Colonic mucosa (tissue), 4 donors: ENCODE measurements around the gene AOX1. TPM values are rescaled to one million over a fixed set of nuclear protein-coding genes. Genes with fewer than 3 reads are reported as not detected.
"Not testable (repeated sequence)": the region's sequence is repeated elsewhere in the genome, so short reads cannot be mapped to it uniquely, and the experiment has no call there.

Experiments
- DNase-seq: peaks from one replicate; pipeline ENCODE4 v3.0.0-alpha.2; 2020
- H3K27ac ChIP-seq: fragments of 200-600 bp; one replicate; pipeline ENCODE4 v1.8.0; 2021
- H3K27me3 ChIP-seq: fragments of 200-600 bp; one replicate; pipeline ENCODE4 v1.8.0; 2021
- H3K36me3 ChIP-seq: fragments of 200-600 bp; one replicate; pipeline ENCODE4 v1.8.0; 2021
- H3K4me1 ChIP-seq: fragments of 200-600 bp; one replicate; pipeline ENCODE4 v1.8.0; 2021; ENCODE audit warnings: mild to moderate bottlenecking
- H3K4me3 ChIP-seq: fragments of 200-600 bp; one replicate; pipeline ENCODE4 v1.8.0; 2021
- H3K9ac ChIP-seq, 2 donors: one replicate each; pipeline ENCODE4 v1.7.0; 2013; ENCODE audit warnings: control low read depth in 2 of 2, low read depth in 2 of 2, low read length in 2 of 2
- H3K9me3 ChIP-seq: fragments of 200-600 bp; one replicate; pipeline ENCODE4 v1.8.0; 2021
- intact Hi-C: fragments of 100-400 bp; cut with DNase I; formaldehyde crosslinking; loops from one replicate; pipeline ENCODE4 v1.14.1; 2022
- total RNA-seq, 2 donors: library from RNA; stranded (reverse); fragmentation: NEBNext Ultra II Directional in 1 of 2; extraction: Animal tissue kit (Norgen Biotek cat#: 25700) in 1 of 2; gene quantifications; one replicate each; pipeline ENCODE4 v1.2.1, GENCODE V29; 2021
- TF ChIP-seq, protein P1 (sequence below): fragments of 200-600 bp; IDR thresholded peaks from one replicate; pipeline ENCODE4 v1.8.0; 2022; ENCODE audit warnings: antibody characterized with exemption, mild to moderate bottlenecking
- donor health status: healthy.
- donor health status: DM: no; HTN: no; CAD: no.
- donor health status: DM: no; HTN: no; CAD: no.

Gene AOX1
- total RNA-seq, 2 donors from 2014 or later: 2.9 to 3.3 TPM

DNA sequence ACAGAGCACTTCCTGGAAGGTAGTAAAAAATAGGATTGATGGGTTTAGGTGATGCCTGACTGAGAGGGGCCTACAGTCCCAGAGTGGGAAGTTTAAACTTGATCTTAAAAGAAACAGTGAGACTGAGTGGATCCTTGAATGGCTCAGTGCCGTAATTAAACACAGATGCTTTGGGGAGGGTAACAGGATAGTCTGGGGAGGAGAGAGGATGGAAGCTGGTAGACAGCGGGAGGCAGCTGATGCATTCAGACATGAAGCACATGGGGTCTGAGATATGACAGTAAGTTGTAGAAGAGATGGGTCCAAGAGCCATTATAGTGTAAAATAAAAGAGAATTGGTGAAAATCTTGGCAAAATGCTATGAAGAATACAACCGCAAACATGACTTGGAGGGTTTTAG, 54.4 kb downstream of the AOX1 start:
- no peaks in the 10 kb centered on the region for H3K4me1 ChIP-seq
- no peak for DNase-seq
- no peak overlapping the region for H3K9ac ChIP-seq
- H3K9me3 ChIP-seq: no peaks in the 10 kb centered on the region
- H3K36me3 ChIP-seq: no peaks in the 10 kb centered on the region
- intact Hi-C loops: no loop called here
- no peak overlapping the region for H3K4me3 ChIP-seq
- TF ChIP-seq, protein P1, sequence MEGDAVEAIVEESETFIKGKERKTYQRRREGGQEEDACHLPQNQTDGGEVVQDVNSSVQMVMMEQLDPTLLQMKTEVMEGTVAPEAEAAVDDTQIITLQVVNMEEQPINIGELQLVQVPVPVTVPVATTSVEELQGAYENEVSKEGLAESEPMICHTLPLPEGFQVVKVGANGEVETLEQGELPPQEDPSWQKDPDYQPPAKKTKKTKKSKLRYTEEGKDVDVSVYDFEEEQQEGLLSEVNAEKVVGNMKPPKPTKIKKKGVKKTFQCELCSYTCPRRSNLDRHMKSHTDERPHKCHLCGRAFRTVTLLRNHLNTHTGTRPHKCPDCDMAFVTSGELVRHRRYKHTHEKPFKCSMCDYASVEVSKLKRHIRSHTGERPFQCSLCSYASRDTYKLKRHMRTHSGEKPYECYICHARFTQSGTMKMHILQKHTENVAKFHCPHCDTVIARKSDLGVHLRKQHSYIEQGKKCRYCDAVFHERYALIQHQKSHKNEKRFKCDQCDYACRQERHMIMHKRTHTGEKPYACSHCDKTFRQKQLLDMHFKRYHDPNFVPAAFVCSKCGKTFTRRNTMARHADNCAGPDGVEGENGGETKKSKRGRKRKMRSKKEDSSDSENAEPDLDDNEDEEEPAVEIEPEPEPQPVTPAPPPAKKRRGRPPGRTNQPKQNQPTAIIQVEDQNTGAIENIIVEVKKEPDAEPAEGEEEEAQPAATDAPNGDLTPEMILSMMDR: no peak
- no peak overlapping the region for H3K27ac ChIP-seq
- H3K27me3 ChIP-seq: no peaks in the 10 kb centered on the region

DNA sequence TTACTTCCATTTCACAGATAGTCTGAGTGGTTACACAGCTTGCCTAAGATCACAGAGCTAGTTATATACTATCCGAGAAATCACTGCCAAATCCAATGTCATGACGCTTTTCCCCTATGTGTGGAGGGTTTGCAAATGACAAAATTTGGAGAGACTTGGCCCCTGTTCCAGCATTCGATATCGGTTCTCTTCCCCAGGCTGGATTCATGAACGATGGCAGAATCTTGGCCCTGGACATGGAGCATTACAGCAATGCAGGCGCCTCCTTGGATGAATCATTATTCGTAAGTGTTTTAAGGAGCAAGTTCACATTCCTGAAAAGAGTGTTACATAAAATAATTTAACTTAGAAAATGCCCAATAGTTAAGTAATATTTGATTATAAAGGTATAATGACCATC, 55.1 kb downstream of the AOX1 start:
- TF ChIP-seq, protein P1: no peak
- Histone ChIP-seq H3K27ac (no peak overlapping the region), H3K9me3 (no peaks in the 10 kb centered on the region), H3K36me3 (no peaks in the 10 kb centered on the region), H3K4me3 (no peak overlapping the region), H3K27me3 (no peaks in the 10 kb centered on the region), H3K9ac (no peak overlapping the region), H3K4me1 (no peaks in the 10 kb centered on the region)
- intact Hi-C loops: no loop called here
- DNase-seq: no peak

GRCh38 chr2:200648518-200649281, 62.9 kb downstream of the AOX1 start:
- H3K27ac ChIP-seq, intact Hi-C loops, H3K4me1 ChIP-seq, H3K4me3 ChIP-seq, H3K9ac ChIP-seq, H3K36me3 ChIP-seq, H3K27me3 ChIP-seq, H3K9me3 ChIP-seq: not testable (repeated sequence)
- peak; percentile 68 for DNase-seq

- Histone ChIP-seq H3K9ac (no peak overlapping the region), H3K4me1 (no peaks in the 10 kb centered on the region), H3K27me3 (no peaks in the 10 kb centered on the region), H3K9me3 (no peaks in the 10 kb centered on the region), H3K4me3 (no peak overlapping the region), H3K36me3 (no peaks in the 10 kb centered on the region), H3K27ac (no peak overlapping the region)
- intact Hi-C loops: no loop called here
- no peak for DNase-seq
- TF ChIP-seq, protein P1: no peak
Measured at GRCh38 chr2:200649724-200650123, 63.9 kb downstream of the AOX1 start.

GRCh38 chr2:200650195-200650594, 64.4 kb downstream of the AOX1 start:
- H3K4me3 ChIP-seq: no peak overlapping the region
- DNase-seq: no peak
- H3K9me3 ChIP-seq: no peaks in the 10 kb centered on the region
- intact Hi-C loops: no loop called here
- no peaks in the 10 kb centered on the region for H3K4me1 ChIP-seq
- H3K9ac ChIP-seq: no peak overlapping the region
- H3K27ac ChIP-seq: no peak overlapping the region
- no peaks in the 10 kb centered on the region for H3K27me3 ChIP-seq
- TF ChIP-seq, protein P1: no peak
- no peaks in the 10 kb centered on the region for H3K36me3 ChIP-seq

DNA sequence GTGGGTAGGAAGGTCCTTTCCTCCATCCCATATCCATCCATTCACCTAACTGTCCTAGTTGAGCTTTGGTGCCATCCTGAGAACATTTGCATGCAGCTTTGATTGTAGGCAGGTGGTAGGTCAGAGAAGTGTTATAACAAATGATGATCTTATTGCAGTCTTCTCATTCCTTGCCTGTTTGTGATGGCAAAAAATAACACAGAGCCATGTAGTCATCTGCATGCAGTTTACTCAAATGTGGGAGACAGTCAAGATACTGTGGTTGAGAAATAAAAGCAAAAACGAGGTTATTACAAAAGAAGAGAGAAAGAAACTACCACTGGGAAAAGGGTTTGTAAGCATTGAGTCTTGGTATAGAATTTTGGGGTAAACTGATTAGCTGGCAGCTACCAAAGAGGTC, 66.3 kb downstream of the AOX1 start:
- no peaks in the 10 kb centered on the region for H3K4me1 ChIP-seq
- no peak for DNase-seq
- no peaks in the 10 kb centered on the region for H3K36me3 ChIP-seq
- no peak overlapping the region for H3K4me3 ChIP-seq
- no peak overlapping the region for H3K9ac ChIP-seq
- no peaks in the 10 kb centered on the region for H3K9me3 ChIP-seq
- TF ChIP-seq, protein P1: no peak
- no peak overlapping the region for H3K27ac ChIP-seq
- intact Hi-C loops: no loop called here
- no peaks in the 10 kb centered on the region for H3K27me3 ChIP-seq
